Activated CD4-positive, alpha-beta T cell treated with anti-CD3 and anti-CD28 coated beads, Interleukin-2, Interleukin-4, amounts not matched to agents 100 ng/mL and 50 ng/mL, durations not matched to agents 16 hours and 8 hours (primary cell): ENCODE measurements around the gene METTL26.

Experiments
- DNase-seq: peaks from one replicate; pipeline ENCODE4 v3.0.0-alpha.2; 2020; ENCODE audit warnings: low spot score

The METTL26 gene

GRCh38 chr16:638034-638543, 2.0 kb upstream of the METTL26 start:
- DNase-seq: no peak

GRCh38 chr16:637081-638018, 1.2 kb upstream of the METTL26 start:
- DNase-seq: peak; percentile 94

GRCh38 chr16:635573-636205, 416 bp downstream of the METTL26 start:
- no peak for DNase-seq

GRCh38 chr16:634996-635395, 1.1 kb downstream of the METTL26 start:
- no peak for DNase-seq

- no peak for DNase-seq
These were observed 1.9 kb downstream of the METTL26 start for GRCh38 chr16:634051-634670.

- DNase-seq: no peak
These were observed 2.6 kb downstream of the METTL26 start for GRCh38 chr16:633336-634050.

GRCh38 chr16:632486-633335, 3.4 kb downstream of the METTL26 start:
- no peak for DNase-seq

GRCh38 chr16:631808-632358, 4.2 kb downstream of the METTL26 start:
- no peak for DNase-seq

- DNase-seq: no peak
These were observed 5.2 kb downstream of the METTL26 start, which contains the start of gene WFIKKN1 for GRCh38 chr16:630815-631405. TSS of gene WFIKKN1 (plus strand) at chr16:630985. CDS start at chr16:631254, 269 bp downstream.

GRCh38 chr16:630249-630814, 5.8 kb downstream of the METTL26 start:
- no peak for DNase-seq

- no peak for DNase-seq
These were observed 6.3 kb downstream of the METTL26 start for GRCh38 chr16:629833-630248.

- DNase-seq: no peak
These were observed 6.8 kb downstream of the METTL26 start for GRCh38 chr16:629185-629832.

GRCh38 chr16:628321-629061, 7.6 kb downstream of the METTL26 start:
- DNase-seq: no peak

GRCh38 chr16:627454-628239, 8.5 kb downstream of the METTL26 start:
- no peak for DNase-seq

- DNase-seq: no peak
These were observed 9.2 kb downstream of the METTL26 start for GRCh38 chr16:626787-627453.

GRCh38 chr16:625977-626765, 9.9 kb downstream of the METTL26 start:
- no peak for DNase-seq
